HG02763 (cell line): ENCODE measurements around the gene PLSCR4.

Source experiments
- ATAC-seq: cut with Tn5 transposase; IDR thresholded peaks from one replicate; pipeline ENCODE4 v1.9.1; 2021; ENCODE audit warnings: mild to moderate bottlenecking, moderate library complexity; ENCODE audit not compliant: unreplicated experiment

PLSCR4 gene

DNA sequence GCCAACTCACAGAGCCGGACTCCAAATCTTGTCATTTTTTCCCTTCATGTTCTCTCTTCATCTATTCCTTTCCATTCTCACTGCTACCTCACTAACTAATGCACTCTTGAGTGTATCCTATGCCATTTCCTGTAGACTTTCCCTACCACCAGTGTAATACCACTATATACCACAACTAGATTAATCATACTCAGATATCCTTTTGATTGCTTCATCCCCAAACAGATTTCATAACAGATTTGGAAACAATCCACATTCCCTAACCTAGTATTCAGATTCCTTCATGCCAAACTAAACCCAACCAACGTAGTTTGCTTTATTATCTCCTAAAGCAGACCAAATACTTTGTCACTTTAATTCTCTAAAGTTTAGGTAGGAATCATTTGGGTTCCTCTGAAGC lies 87.3 kb downstream of the PLSCR4 start:
- ATAC-seq = no peak

DNA sequence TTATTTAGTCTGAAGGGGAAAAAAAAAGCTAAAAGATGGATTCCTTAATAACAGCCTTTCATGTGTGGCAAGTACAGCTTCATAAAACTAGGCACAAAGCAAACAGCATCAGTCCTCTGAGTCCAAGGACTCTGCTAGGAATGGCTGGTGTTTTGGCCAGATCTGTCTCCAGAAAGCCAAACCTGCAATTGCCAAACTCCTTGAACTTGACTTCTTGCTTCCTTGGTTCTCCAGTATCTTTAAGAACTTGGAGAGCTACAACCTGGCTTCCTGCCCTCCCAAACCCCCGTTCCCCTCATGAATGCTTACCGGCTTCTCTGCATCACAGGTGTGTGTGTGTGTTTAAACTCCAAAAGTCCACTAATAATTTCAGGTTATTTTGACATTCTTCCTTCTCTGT lies 88.3 kb downstream of the PLSCR4 start:
- ATAC-seq = no peak

- ATAC-seq = no peak
Measured at GRCh38 chr3:146161663-146162002, 89.3 kb downstream of the PLSCR4 start.

GRCh38 chr3:146160964-146161662 lies 89.8 kb downstream of the PLSCR4 start, which contains the start of gene PLOD2:
PLOD2 (minus strand) TSS chr3:146161184; CDS start chr3:146160989, 195 bp downstream.
- peak; percentile 55 for ATAC-seq

- ATAC-seq = peak; percentile 15
Measured at GRCh38 chr3:146160321-146160963, 90.5 kb downstream of the PLSCR4 start.

DNA sequence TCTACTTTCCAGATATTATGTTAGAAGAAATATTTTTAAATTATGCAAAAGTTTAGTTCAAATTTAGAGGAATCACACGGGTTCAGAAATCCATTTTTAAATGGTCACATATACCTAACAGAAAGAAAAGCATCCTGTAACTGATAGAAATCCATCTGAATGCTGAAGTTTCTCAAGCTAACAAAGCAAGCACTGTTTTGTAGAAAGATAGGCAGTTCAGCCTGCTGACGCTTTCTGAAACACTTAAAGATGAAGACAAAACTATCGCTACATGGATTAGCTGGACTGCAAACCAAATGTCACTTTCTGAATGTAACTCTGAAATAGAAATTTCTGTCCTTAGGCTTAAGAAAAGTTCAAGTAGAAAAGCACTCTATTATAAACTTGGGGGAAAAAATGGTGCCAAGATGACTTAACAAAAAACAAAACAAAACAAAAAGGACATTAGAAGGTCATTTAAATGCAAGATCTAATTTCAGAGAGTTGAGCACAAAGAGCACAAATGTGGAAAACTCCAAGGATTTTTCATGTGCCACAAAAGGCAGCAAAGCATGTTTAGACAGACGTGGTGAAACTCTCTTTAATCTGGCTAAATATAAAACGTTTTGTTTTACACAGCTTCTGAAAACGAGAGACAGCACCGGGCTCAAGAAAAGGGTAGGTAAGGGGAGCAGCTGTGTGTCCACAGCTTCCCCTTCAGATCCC lies 91.1 kb downstream of the PLSCR4 start:
- ATAC-seq = no peak

DNA sequence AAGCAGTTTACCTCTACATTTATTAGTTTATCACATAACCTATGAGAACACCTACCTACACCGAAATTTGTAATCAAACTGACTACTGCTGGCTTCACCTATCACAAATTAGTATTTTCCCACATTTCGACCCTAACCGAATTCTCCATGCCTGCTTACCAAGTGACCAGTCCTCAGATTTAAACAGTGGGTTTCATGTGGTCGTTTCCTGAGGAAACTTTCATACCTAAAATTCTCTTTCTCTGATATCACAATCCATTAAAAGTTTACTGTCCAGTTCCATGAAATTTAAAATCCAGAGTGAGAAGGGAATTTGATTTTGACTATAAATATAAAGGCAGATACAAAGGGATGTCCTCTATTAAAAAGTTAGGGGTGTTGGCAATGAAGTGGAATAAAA lies 91.9 kb downstream of the PLSCR4 start:
- ATAC-seq = no peak

- ATAC-seq = no peak
Measured at GRCh38 chr3:146157325-146158060, 93.4 kb downstream of the PLSCR4 start.

DNA sequence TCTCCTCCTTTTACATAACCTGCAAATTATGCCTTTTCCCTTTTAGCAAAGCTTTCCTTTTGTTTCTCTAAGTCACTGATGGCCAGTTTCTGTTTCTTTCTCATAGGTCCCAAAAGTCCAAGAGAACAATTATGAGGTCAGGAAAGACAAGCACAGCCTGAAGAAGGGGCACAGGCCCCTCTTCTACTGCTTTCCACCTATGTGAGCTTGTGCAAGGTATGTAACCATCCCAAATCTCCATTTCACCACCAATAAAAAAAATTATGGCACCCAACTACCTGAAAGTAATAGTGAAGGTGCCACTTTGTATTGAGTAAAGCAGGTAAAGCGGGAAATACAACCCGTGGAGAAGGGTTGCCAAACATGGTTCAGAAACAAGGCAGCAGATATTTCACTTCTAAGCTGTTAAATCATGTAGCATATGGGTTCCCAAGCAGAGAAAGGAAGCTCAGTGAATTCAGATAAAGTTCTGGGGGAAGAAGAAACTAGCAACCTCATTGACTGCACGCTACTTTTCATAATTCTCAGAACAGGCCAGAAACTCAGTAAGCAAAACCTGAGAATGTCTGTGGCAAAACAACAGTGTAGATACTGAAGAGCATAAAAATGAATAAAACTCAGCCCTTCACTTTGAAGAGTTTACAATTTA lies 94.1 kb downstream of the PLSCR4 start:
- ATAC-seq = no peak

- ATAC-seq = no peak
Measured at GRCh38 chr3:146156095-146156494, 94.8 kb downstream of the PLSCR4 start.

DNA sequence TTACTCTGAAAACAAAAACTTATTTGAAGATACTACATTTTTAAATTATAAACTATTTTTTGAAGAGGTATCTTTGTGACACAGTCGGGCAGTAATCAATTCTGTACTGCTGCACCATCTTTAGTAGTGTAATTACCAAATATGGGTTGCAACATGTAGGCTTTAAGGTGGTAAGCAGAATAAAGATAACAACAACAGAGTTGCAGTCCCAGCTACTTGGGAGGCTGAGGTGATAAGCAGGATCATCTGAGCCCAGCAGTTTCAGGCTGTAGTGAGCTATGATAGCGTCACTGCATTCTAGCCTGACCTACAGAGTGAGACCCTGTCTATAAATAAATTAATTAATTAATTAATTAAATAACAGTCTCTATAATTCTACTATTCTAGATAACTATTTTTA lies 95.9 kb downstream of the PLSCR4 start:
- ATAC-seq = no peak

- ATAC-seq = no peak
Measured at GRCh38 chr3:146154316-146154715, 96.6 kb downstream of the PLSCR4 start.

DNA sequence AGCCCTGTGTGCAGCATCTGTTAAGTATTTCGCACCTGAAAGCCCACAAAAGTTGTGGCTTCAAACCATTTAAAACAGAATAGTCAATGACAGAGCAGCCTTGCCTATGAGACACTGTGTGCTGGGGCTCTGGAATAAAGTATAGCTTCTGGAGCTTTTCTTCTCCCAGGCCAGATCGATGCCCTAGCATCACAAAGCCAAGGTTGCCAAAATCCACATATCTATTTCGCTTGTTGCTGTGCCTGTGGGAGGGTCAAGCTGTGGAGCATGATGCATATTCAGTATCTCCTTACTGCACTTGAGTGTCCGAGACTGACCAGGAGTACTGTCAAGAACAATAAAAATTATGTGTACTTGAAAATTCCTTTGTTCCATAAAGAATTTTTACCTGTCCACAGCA lies 97.5 kb downstream of the PLSCR4 start:
- ATAC-seq = no peak

DNA sequence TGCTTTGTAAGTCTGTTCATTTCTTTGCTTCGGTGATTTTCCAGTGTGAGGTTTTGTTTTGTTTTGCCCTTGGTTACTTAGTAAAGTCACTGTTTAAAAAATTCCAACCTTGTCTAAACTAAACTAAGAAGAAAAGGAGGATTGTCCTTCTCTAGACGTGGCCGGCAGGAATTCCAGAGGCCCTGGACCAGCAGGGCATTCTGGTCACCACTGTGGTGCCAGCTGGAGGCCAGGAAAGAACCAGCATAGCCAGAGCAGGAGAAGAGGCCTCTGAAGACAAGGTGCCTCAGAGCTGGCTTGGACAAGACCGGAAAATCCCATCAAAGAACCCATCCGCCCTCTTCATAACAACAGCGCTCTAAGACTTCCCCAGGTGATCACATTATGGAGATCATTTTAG lies 98.1 kb downstream of the PLSCR4 start:
- no peak for ATAC-seq

- no peak for ATAC-seq
Measured at GRCh38 chr3:146148468-146148931, 102.4 kb downstream of the PLSCR4 start.

GRCh38 chr3:146145642-146146041 lies 105.3 kb downstream of the PLSCR4 start:
- no peak for ATAC-seq

DNA sequence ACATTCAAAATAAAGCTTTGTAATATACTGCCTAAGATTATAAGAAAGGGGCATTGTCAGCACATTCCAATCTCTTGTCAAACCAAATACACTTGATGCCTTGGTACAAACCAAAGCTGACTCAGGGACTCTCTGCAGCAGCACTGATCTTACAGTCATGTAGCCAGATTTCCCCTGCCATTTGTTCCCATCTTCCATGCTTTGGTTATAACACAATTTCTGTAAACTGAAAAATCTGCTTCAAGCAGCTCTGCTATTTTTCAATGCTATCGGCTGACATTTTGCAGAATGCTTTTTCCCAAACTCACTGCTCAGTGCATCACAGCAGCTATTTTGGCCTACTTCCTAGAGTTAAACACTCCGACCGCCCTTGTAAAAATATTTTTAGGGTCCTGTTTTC lies 108.1 kb downstream of the PLSCR4 start:
- ATAC-seq = no peak
